VCaP (cell line): ENCODE results near the gene ADM.

ENCODE experiments used
- H3K27ac ChIP-seq: fragments of 450-650 bp; 2 replicates; pipeline ENCODE4 v1.5.1; 2017
- CTCF ChIP-seq: fragments of 450-650 bp; conservative IDR thresholded peaks from 2 replicates; pipeline ENCODE4 v1.5.1; 2017; ENCODE audit warnings: mild to moderate bottlenecking, moderate library complexity

Gene ADM

DNA sequence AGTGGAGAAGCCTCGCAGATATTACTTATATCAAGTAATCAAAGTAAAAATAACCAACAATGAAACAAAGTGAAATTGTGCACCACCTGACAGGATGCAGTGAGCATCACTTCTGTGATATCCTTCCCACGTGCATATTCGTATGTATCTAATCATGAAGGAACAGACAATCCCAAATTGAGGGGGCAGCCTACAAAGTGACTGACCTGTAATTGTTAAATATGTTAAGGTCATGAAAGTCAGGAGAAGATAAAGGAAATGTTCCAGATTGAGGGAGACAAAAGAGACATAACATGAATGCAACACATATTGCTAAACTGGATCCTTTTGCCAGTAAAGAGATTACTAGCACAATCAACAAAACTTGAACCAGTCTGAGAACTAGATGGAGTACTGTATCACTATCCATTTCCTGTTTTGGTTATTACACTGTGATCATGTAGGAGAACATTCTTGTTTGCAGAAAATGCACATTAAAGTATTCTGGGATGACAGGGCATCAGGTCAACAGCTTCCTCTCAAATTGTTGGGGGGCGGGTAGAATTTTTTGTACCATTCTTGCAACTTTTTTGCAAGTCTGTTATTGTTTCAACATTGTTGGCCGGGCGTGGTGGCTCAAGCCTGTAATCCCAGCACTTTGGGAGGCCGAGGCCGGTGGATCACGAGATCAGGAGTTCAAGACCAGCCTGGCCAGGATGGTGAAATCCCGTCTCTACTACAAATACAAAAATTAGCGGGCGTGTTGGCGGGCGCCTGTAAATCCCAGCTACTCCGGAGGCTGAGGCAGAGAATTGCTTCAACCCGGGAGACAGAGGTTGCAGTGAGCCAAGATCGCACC is 12.9 kb upstream of the ADM start:
- no peak for TF ChIP-seq CTCF
- peak overlapping the region; percentile 93 for H3K27ac ChIP-seq

DNA sequence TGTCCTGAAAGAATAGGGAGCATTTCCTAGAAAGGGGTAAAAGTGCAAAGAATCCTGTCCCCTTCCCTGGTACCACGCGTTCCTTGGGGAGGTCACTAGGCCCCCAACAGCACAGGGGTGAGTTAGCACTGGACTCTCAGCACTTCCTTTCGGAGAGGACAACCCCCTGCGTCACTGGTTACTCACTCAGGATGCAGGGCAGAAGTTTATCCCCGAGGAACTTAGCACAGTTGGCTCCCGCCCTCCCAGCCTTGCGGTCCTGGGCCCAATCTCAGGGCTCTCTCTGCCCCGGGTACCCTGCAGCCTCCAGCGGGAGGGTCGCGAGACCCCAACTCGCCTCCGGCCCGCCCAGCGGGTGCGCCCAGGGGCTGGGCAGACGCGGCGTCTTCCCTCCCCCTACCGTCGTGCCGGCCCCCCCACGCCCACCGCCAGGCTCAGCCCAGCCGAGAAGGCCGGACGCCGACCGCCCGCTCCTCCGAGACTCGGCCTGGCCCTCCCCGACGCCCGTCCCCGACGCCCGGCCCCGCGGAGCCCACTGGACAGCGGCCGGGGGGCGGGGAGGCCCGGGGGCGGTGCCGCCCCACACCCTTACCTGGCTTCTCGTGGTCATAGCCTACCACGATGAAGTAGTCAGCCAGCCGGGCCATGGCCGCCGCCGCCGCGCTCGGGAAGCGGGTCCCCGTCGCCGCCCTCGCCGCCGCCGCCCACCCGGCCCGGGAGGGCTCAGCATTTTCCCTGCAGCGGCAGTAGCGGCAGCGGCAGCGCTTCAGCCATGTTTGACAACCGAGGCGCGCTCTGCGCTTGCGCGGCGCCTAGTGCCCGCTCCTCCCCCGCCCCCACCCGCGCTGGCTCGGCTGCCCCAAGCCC is 11.2 kb upstream of the ADM start, which contains the start of gene SBF2:
TSS of gene SBF2 (minus strand) at position 797 of the 867 bp plus-strand sequence. CDS start at position 647, 150 bp downstream.
- TF ChIP-seq CTCF: no peak
- H3K27ac ChIP-seq: peak within 1 kb of the TSS; percentile 93

- TF ChIP-seq CTCF: no peak
- H3K27ac ChIP-seq: peak overlapping the region; percentile 93
These were observed 10.5 kb upstream of the ADM start for GRCh38 chr11:10294290-10294953.

GRCh38 chr11:10295064-10295901 is 9.6 kb upstream of the ADM start:
- H3K27ac ChIP-seq: peak overlapping the region; percentile 93
- TF ChIP-seq CTCF: no peak

- TF ChIP-seq CTCF: no peak; the same call in 1 of the 2 replicates
- H3K27ac ChIP-seq: no peak overlapping the region
These were observed 6.5 kb upstream of the ADM start for GRCh38 chr11:10298342-10298741.

GRCh38 chr11:10301656-10302358 is 3.1 kb upstream of the ADM start:
- peak overlapping the region; percentile 96 for H3K27ac ChIP-seq
- TF ChIP-seq CTCF: no peak
